Endothelial cell of umbilical vein (primary cell): Measurements from ENCODE around the gene GABRR3. TPM values are rescaled to one million over a fixed set of nuclear protein-coding genes. Genes with fewer than 3 reads are reported as not detected.

ENCODE experiments used
- BruUV-seq: library from RNA; stranded (reverse); fragments of 400-500 nt; replicated peaks from 2 replicates; lab custom pipeline; 2021; lab: Mats Ljungman, UMichigan
- CTCF ChIA-PET: fragments of 300-600, 350-600 bp; sonication (Branson Sonifier 250); formaldehyde crosslinking; loops from one replicate; lab custom pipeline; 2021; ENCODE audit warnings: antibody characterized with exemption, inconsistent platforms; lab: Charles Lee
- POLR2A ChIA-PET: fragments of 300-600, 350-600 bp; sonication (Branson Sonifier 250); formaldehyde crosslinking; loops from one replicate; lab custom pipeline; 2021; ENCODE audit warnings: antibody characterized with exemption, inconsistent platforms; lab: Charles Lee
- DNase-seq: peaks from one replicate; pipeline ENCODE4 v3.0.0-alpha.2; 2011; ENCODE audit warnings: low read depth, low spot score
- FAIRE-seq: peaks from 2 replicates; lab custom pipeline; 2011; peaks lifted over from hg19 to GRCh38; lab: Jason Lieb, UNC
- H2AFZ ChIP-seq: 2 replicates; pipeline ENCODE4 v1.6.0; 2012; ENCODE audit warnings: low read depth, low read length, control low read depth, inconsistent platforms
- H3K27ac ChIP-seq: 2 replicates; pipeline ENCODE4 v1.5.1; 2011; ENCODE audit warnings: low read depth, mild to moderate bottlenecking, control low read depth, low read length, moderate library complexity; ENCODE audit not compliant: insufficient read depth
- H3K27me3 ChIP-seq, 2 experiments: 2 replicates each; pipeline versions ENCODE4 v1.6.0 to v1.6.1; 2011; ENCODE audit warnings: low read length in 2 of 2, mixed read lengths in 1 of 2; ENCODE audit not compliant: control insufficient read depth in 2 of 2, insufficient read depth in 2 of 2
- H3K36me3 ChIP-seq, 2 experiments: 2 replicates in 1 of 2; 3 replicates in 1 of 2; pipeline ENCODE4 v1.5.1; 2011; ENCODE audit warnings: low read length in 2 of 2, mild to moderate bottlenecking in 1 of 2, moderate library complexity in 1 of 2; ENCODE audit not compliant: control insufficient read depth in 2 of 2, insufficient read depth in 2 of 2; ENCODE audit errors: extremely low read depth in 1 of 2
- H3K4me1 ChIP-seq: 3 replicates; pipeline ENCODE4 v1.5.1; 2011; ENCODE audit warnings: mild to moderate bottlenecking, low read length; ENCODE audit not compliant: control insufficient read depth, insufficient read depth; ENCODE audit errors: extremely low read depth
- H3K4me2 ChIP-seq: 2 replicates; pipeline ENCODE4 v1.6.1; 2011; ENCODE audit warnings: low read length, control low read depth, mixed read lengths; ENCODE audit not compliant: insufficient read depth
- H3K4me3 ChIP-seq, 3 experiments: fragments of 200-600 bp in 1 of 3; sonication (generic), shearing (Covaris generic) in 1 of 3; replicated peaks in 1 of 3; 2 replicates each; pipeline ENCODE4 v1.5.1; 2011 to 2016; ENCODE audit warnings: control low read depth in 3 of 3, low read length in 3 of 3, mild to moderate bottlenecking in 2 of 3, inconsistent platforms in 1 of 3, low read depth in 1 of 3, moderate library complexity in 1 of 3; ENCODE audit not compliant: insufficient read depth in 1 of 3
- H3K79me2 ChIP-seq: 2 replicates; pipeline ENCODE4 v1.6.0; 2012; ENCODE audit warnings: low read length, inconsistent platforms; ENCODE audit not compliant: control insufficient read depth, insufficient read depth
- H3K9ac ChIP-seq: replicated peaks from 2 replicates; pipeline ENCODE3; 2011; ENCODE audit warnings: low read length, control low read depth; ENCODE audit not compliant: insufficient read depth; ENCODE audit errors: extremely low read depth
- H3K9me1 ChIP-seq: replicated peaks from 3 replicates; pipeline ENCODE4 v1.6.0; 2011; ENCODE audit warnings: mild to moderate bottlenecking, low read length; ENCODE audit not compliant: control insufficient read depth, insufficient read depth; ENCODE audit errors: extremely low read depth
- H3K9me3 ChIP-seq: replicated peaks from 2 replicates; pipeline ENCODE4 v1.5.1; 2012; ENCODE audit warnings: low read length, inconsistent platforms; ENCODE audit not compliant: control insufficient read depth, insufficient read depth
- H4K20me1 ChIP-seq: replicated peaks from 2 replicates; pipeline ENCODE3; 2011; ENCODE audit warnings: mild to moderate bottlenecking, low read length; ENCODE audit not compliant: control insufficient read depth, insufficient read depth; ENCODE audit errors: extremely low read depth
- EZH2 ChIP-seq: IDR thresholded peaks from 2 replicates; pipeline ENCODE4 v1.6.1; 2012; ENCODE audit warnings: borderline replicate concordance, low read depth, mild to moderate bottlenecking, moderate library complexity, low read length, inconsistent platforms; ENCODE audit not compliant: severe bottlenecking
- FOS ChIP-seq: IDR thresholded peaks from 2 replicates; pipeline ENCODE4 v1.6.1; 2011; ENCODE audit warnings: mild to moderate bottlenecking, low read length, moderate library complexity, borderline replicate concordance; ENCODE audit not compliant: insufficient read depth
- GATA2 ChIP-seq: IDR thresholded peaks from 2 replicates; pipeline ENCODE4 v1.7.0; 2011; ENCODE audit warnings: low read depth, mild to moderate bottlenecking, moderate library complexity, mixed read lengths, low read length; ENCODE audit not compliant: insufficient read length, insufficient read depth
- JUN ChIP-seq: IDR thresholded peaks from 2 replicates; pipeline ENCODE4 v1.6.1; 2011; ENCODE audit warnings: borderline replicate concordance, low read depth; ENCODE audit not compliant: insufficient read length, insufficient read depth
- MYC ChIP-seq: IDR thresholded peaks from one replicate; pipeline ENCODE4 v1.6.1; 2011; ENCODE audit warnings: mild to moderate bottlenecking, low read depth, low read length
- POLR2A ChIP-seq: IDR thresholded peaks from 2 replicates; pipeline ENCODE4 v1.6.1; 2012; ENCODE audit warnings: low read depth, mild to moderate bottlenecking, control low read depth, low read length
- POLR2AphosphoS5 ChIP-seq: IDR thresholded peaks from 2 replicates; pipeline ENCODE4 v1.6.1; 2012; ENCODE audit warnings: low read depth, mild to moderate bottlenecking, control low read depth, low read length, moderate library complexity; ENCODE audit not compliant: insufficient read depth
- dilution Hi-C: fragments of 300-500 bp; cut with MboI; formaldehyde crosslinking; loops from one replicate; pipeline ENCODE4 v1.15.0; 2019; ENCODE audit warnings: low sequenced_read_pairs; ENCODE audit not compliant: extremely low pct_ligation_motif_present
- intact Hi-C: fragments of 100-400 bp; cut with micrococcal nuclease; formaldehyde crosslinking; loops from one replicate; pipeline ENCODE4 v1.10.0; 2022
- polyA plus RNA-seq, 4 experiments: library from polyadenylated mRNA; depleted of rRNA in 3 of 4; stranded (reverse) in 3 of 4; unstranded in 1 of 4; fragments of >200 nt; gene quantifications; 2 replicates each; pipeline versions ENCODE4 v1.2.1 to v1.2.3, GENCODE V29; 2011 to 2012; ENCODE audit warnings: missing spikeins in 1 of 4
- total RNA-seq: library from RNA; stranded (reverse); gene quantifications from 2 replicates; pipeline ENCODE4 v1.2.3, GENCODE V29; 2021
- TF ChIP-seq, protein P1 (sequence below), 2 donors: IDR thresholded peaks; 1 replicate in 1 of 2; 2 replicates in 1 of 2; pipeline ENCODE4 v1.5.1; 2011; ENCODE audit warnings: low read length in 2 of 2, mild to moderate bottlenecking in 2 of 2, moderate library complexity in 2 of 2, control low read depth in 1 of 2, inconsistent platforms in 1 of 2, low read depth in 1 of 2; ENCODE audit not compliant: insufficient read depth in 1 of 2; ENCODE audit errors: extremely low read depth in 1 of 2
- TF ChIP-seq, protein P2 (sequence below): IDR thresholded peaks from 2 replicates; pipeline ENCODE4 v1.6.1; 2011; ENCODE audit not compliant: insufficient read depth, insufficient read length

The GABRR3 gene
- total and polyA plus RNA-seq, 2 donors (not counting 3 experiments of a cell fraction or from before 2014, with no cell fraction given): not detected

DNA sequence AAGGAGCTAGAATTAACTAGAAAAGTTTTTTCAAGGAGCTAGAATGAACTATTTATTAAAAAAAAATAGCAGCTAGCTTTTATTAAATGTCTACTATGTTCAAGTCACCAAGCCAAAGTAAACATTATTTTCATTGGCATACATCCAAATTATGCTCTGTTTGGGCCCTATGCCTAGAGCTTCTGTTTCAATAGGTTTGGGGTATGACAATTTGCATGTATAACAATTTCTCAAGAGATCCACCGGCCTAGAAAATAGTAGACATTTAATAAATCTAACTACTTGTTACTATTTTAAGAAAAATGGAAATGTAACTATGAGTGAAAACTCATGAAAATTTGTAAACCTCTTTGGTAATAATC, 8.0 kb downstream of the GABRR3 start:
- FAIRE-seq: no peak
- H3K4me1 ChIP-seq: no peaks in the 10 kb centered on the region

More for the DNA sequence above, 8.0 kb downstream of the GABRR3 start:
- Histone ChIP-seq H3K79me2 (no peaks in the 10 kb centered on the region), H3K27me3 (peaks cover 7 to 14% of the 10 kb centered on the region in 2 experiments), H2AFZ (no peak overlapping the region), H4K20me1 (no peaks in the 10 kb centered on the region), H3K36me3 (no peaks in the 10 kb centered on the region), H3K27ac (no peak overlapping the region), H3K4me3 (no peak overlapping the region), H3K9ac (no peak overlapping the region), H3K9me3 (no peaks in the 10 kb centered on the region), H3K4me2 (no peak overlapping the region), H3K9me1 (no peaks in the 10 kb centered on the region)
- no peak for TF ChIP-seq GATA2
- no peak for TF ChIP-seq POLR2AphosphoS5
- no peak for TF ChIP-seq MYC
- TF ChIP-seq POLR2A: no peak
- no peak for TF ChIP-seq EZH2
- TF ChIP-seq, protein P1, sequence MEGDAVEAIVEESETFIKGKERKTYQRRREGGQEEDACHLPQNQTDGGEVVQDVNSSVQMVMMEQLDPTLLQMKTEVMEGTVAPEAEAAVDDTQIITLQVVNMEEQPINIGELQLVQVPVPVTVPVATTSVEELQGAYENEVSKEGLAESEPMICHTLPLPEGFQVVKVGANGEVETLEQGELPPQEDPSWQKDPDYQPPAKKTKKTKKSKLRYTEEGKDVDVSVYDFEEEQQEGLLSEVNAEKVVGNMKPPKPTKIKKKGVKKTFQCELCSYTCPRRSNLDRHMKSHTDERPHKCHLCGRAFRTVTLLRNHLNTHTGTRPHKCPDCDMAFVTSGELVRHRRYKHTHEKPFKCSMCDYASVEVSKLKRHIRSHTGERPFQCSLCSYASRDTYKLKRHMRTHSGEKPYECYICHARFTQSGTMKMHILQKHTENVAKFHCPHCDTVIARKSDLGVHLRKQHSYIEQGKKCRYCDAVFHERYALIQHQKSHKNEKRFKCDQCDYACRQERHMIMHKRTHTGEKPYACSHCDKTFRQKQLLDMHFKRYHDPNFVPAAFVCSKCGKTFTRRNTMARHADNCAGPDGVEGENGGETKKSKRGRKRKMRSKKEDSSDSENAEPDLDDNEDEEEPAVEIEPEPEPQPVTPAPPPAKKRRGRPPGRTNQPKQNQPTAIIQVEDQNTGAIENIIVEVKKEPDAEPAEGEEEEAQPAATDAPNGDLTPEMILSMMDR (IDR thresholded peaks at IDR 0.05; ENCODE audit: extremely low read depth in 1 of 2, insufficient read depth in 1 of 2, low read depth in 1 of 2, low read length in 2 of 2): no peak
- TF ChIP-seq FOS: no peak
- TF ChIP-seq, protein P2, sequence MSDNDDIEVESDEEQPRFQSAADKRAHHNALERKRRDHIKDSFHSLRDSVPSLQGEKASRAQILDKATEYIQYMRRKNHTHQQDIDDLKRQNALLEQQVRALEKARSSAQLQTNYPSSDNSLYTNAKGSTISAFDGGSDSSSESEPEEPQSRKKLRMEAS: no peak
- no peak for TF ChIP-seq JUN
- intact Hi-C loops: no loop called here
- ChIA-PET CTCF (interaction anchor here (0.6 to 2.0 kb wide), 7 partner anchors 11 to 308 kb away, joined by 3 to 6 read pairs (median 4); no protein-coding TSS in a partner anchor), POLR2A (no interaction called here)
- peak; percentile 62 for DNase-seq
- no TSS peak for BruUV-seq
- dilution Hi-C loops: no loop called here
